Stimulated activated CD8-positive, alpha-beta memory T cell treated with anti-CD3 and anti-CD28 coated beads, Interleukin-4, amount 100 ng/mL, for 24 hours (primary cell): Measurements from ENCODE around the gene IMPDH2.

ENCODE experiments used
- DNase-seq: peaks from one replicate; pipeline ENCODE4 v3.0.0-alpha.2; 2020; ENCODE audit warnings: low read depth

The IMPDH2 gene

GRCh38 chr3:48980295-48980694, 48.9 kb downstream of the IMPDH2 start:
- DNase-seq: no peak

GRCh38 chr3:48979451-48979850, 49.7 kb downstream of the IMPDH2 start:
- DNase-seq: no peak
